ENCODE data around the gene TP63. TPM values are rescaled to one million over a fixed set of nuclear protein-coding genes. Genes with fewer than 3 reads are reported as not detected.

TP63 gene
- polyA plus RNA-seq, 1 donor from 2014 or later: 0.12 TPM

DNA sequence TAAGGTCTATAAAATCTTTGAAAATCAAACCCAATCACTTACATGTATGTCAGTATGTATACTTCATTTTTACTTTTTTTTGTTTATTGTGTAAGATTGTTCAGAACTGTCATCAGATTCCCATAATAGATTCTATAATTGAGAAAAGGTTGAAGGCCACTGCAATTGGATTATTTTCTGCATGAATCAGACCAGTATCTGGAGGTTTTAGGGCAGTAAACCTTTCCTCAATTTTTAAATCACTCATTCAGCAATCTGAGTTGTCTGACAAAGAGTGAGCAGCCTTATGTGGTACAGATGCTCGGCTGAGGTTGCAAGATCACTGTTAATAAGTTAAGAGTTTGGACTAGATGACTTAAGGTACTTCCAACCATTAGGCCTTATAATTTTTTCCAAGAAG is 96.0 kb downstream of the TP63 start:
- no peak for TF ChIP-seq REST (IDR thresholded peaks at IDR 0.05; ENCODE audit: borderline replicate concordance)
- no peak for TF ChIP-seq MXI1 (conservative IDR thresholded peaks at IDR 0.05; ENCODE audit: poor library complexity, severe bottlenecking)
- no peak for TF ChIP-seq POLR2AphosphoS5 (IDR thresholded peaks at IDR 0.05)
- TF ChIP-seq EP300 (conservative IDR thresholded peaks at IDR 0.05; ENCODE audit: poor library complexity, severe bottlenecking): no peak
- no peak for TF ChIP-seq EZH2 (IDR thresholded peaks at IDR 0.05; ENCODE audit: borderline replicate concordance, insufficient read depth, low read length, poor library complexity, severe bottlenecking)
- TF ChIP-seq, protein P1, sequence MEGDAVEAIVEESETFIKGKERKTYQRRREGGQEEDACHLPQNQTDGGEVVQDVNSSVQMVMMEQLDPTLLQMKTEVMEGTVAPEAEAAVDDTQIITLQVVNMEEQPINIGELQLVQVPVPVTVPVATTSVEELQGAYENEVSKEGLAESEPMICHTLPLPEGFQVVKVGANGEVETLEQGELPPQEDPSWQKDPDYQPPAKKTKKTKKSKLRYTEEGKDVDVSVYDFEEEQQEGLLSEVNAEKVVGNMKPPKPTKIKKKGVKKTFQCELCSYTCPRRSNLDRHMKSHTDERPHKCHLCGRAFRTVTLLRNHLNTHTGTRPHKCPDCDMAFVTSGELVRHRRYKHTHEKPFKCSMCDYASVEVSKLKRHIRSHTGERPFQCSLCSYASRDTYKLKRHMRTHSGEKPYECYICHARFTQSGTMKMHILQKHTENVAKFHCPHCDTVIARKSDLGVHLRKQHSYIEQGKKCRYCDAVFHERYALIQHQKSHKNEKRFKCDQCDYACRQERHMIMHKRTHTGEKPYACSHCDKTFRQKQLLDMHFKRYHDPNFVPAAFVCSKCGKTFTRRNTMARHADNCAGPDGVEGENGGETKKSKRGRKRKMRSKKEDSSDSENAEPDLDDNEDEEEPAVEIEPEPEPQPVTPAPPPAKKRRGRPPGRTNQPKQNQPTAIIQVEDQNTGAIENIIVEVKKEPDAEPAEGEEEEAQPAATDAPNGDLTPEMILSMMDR (IDR thresholded peaks at IDR 0.05; ENCODE audit: poor library complexity, severe bottlenecking): no peak
- no peak for TF ChIP-seq SMC3 (conservative IDR thresholded peaks at IDR 0.05; ENCODE audit: poor library complexity)
- no peak for TF ChIP-seq TAF1 (IDR thresholded peaks at IDR 0.05; ENCODE audit: low read depth)
- TF ChIP-seq RAD21 (conservative IDR thresholded peaks at IDR 0.05): no peak
- no peaks in the 10 kb centered on the region for H3K9me2 ChIP-seq (ENCODE audit: insufficient read depth, low read length)
- no peak overlapping the region for H2AFZ ChIP-seq (ENCODE audit: low read depth, low read length)
- no peak overlapping the region for H3K27ac ChIP-seq (ENCODE audit: low read length)
- H3K4me2 ChIP-seq (ENCODE audit: low read length): no peak overlapping the region
- H3K9me3 ChIP-seq (ENCODE audit: low read length): no peaks in the 10 kb centered on the region
- no peak overlapping the region for H3K9ac ChIP-seq (ENCODE audit: low read length)
- no peaks in the 10 kb centered on the region for H4K20me1 ChIP-seq (ENCODE audit: insufficient read depth)
- no peaks in the 10 kb centered on the region for H3K27me3 ChIP-seq (ENCODE audit: insufficient read depth, low read depth, low read length)
- H3F3A ChIP-seq (ENCODE audit: insufficient read depth, low read length, poor library complexity, severe bottlenecking): no peaks in the 10 kb centered on the region
- no peaks in the 10 kb centered on the region for H3K36me3 ChIP-seq (ENCODE audit: insufficient read depth, low read length)
- no peak overlapping the region for H3K4me3 ChIP-seq (ENCODE audit: low read length)
- no peaks in the 10 kb centered on the region for H3K79me2 ChIP-seq (replicated peaks; ENCODE audit: insufficient read depth, low read length)

DNA sequence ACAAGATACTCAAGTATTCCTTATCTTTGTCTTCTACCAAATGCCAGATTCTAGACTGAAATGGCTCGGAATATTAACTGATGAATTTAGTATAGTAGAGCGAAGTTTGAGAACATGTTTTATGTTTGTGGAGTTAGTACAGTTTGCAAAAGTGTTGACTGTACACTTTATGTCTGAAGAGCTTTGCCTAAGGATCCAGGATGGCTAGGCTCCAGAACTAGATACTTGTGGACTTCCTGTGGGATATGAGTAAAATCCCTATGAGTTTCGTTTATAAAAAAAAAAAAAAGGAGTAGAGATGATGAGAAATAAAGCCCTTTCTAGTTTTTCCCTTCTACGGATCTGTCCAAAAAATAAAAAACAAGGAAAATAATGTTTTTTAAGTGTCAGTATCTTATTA is 96.7 kb downstream of the TP63 start:
- Histone ChIP-seq H3K4me2 (ENCODE audit: low read length) (no peak overlapping the region), H3K9me3 (ENCODE audit: low read length) (no peaks in the 10 kb centered on the region), H4K20me1 (ENCODE audit: insufficient read depth) (no peaks in the 10 kb centered on the region), H3K9me2 (ENCODE audit: insufficient read depth, low read length) (no peaks in the 10 kb centered on the region), H3K27me3 (ENCODE audit: insufficient read depth, low read depth, low read length) (no peaks in the 10 kb centered on the region), H3K79me2 (replicated peaks; ENCODE audit: insufficient read depth, low read length) (no peaks in the 10 kb centered on the region), H2AFZ (ENCODE audit: low read depth, low read length) (no peak overlapping the region), H3K9ac (ENCODE audit: low read length) (no peak overlapping the region), H3K27ac (ENCODE audit: low read length) (no peak overlapping the region), H3F3A (ENCODE audit: insufficient read depth, low read length, poor library complexity, severe bottlenecking) (no peaks in the 10 kb centered on the region), H3K4me3 (ENCODE audit: low read length) (no peak overlapping the region), H3K36me3 (ENCODE audit: insufficient read depth, low read length) (no peaks in the 10 kb centered on the region)
- TF ChIP-seq POLR2AphosphoS5 (IDR thresholded peaks at IDR 0.05) (no peak), EP300 (conservative IDR thresholded peaks at IDR 0.05; ENCODE audit: poor library complexity, severe bottlenecking) (no peak), TAF1 (IDR thresholded peaks at IDR 0.05; ENCODE audit: low read depth) (no peak), MXI1 (conservative IDR thresholded peaks at IDR 0.05; ENCODE audit: poor library complexity, severe bottlenecking) (no peak), EZH2 (IDR thresholded peaks at IDR 0.05; ENCODE audit: borderline replicate concordance, insufficient read depth, low read length, poor library complexity, severe bottlenecking) (no peak), RAD21 (conservative IDR thresholded peaks at IDR 0.05) (no peak), REST (IDR thresholded peaks at IDR 0.05; ENCODE audit: borderline replicate concordance) (no peak), SMC3 (conservative IDR thresholded peaks at IDR 0.05; ENCODE audit: poor library complexity) (no peak)
- TF ChIP-seq, protein P1 (IDR thresholded peaks at IDR 0.05; ENCODE audit: poor library complexity, severe bottlenecking): no peak
